ACC112 (cell line): ENCODE data around the gene ADH7.

Source experiments
- H2AFZ ChIP-seq: fragments of 200-600 bp; sonication (generic); one replicate; pipeline ENCODE4 v1.6.0; 2017; ENCODE audit warnings: antibody characterized with exemption, low read length; ENCODE audit not compliant: unreplicated experiment
- H3K27ac ChIP-seq: fragments of 200-600 bp; sonication (generic); 2 replicates; pipeline ENCODE4 v1.5.1; 2014; ENCODE audit warnings: low read depth, mild to moderate bottlenecking, antibody characterized with exemption, low read length, moderate library complexity
- H3K27me3 ChIP-seq: fragments of 200-600 bp; sonication (generic); 2 replicates; pipeline ENCODE4 v1.6.1; 2014; ENCODE audit warnings: mild to moderate bottlenecking, antibody characterized with exemption, low read length, moderate library complexity, mixed read lengths; ENCODE audit not compliant: insufficient read depth
- H3K36me3 ChIP-seq: fragments of 200-600 bp; sonication (generic); 2 replicates; pipeline ENCODE4 v1.6.1; 2016; ENCODE audit warnings: mild to moderate bottlenecking, antibody characterized with exemption, low read length, moderate library complexity, mixed read lengths; ENCODE audit not compliant: insufficient read depth
- H3K4me1 ChIP-seq: fragments of 200-600 bp; sonication (generic); one replicate; pipeline ENCODE4 v1.6.1; 2016; ENCODE audit warnings: low read length, mixed read lengths; ENCODE audit not compliant: insufficient read depth, unreplicated experiment, control insufficient read depth
- H3K4me3 ChIP-seq: fragments of 200-600 bp; sonication (generic); 2 replicates; pipeline ENCODE4 v1.5.1; 2014; ENCODE audit warnings: mild to moderate bottlenecking, low read depth, low read length
- H3K79me2 ChIP-seq: fragments of 200-600 bp; sonication (generic); one replicate; pipeline ENCODE4 v1.6.0; 2016; ENCODE audit warnings: low read length; ENCODE audit not compliant: control insufficient read depth, unreplicated experiment, insufficient read depth

The ADH7 gene

GRCh38 chr4:99458911-99459447, 23.8 kb upstream of the ADH7 start:
- H2AFZ ChIP-seq, result no peak overlapping the region
- H3K4me1 ChIP-seq, result no peaks in the 10 kb centered on the region
- no peaks in the 10 kb centered on the region for H3K36me3 ChIP-seq
- peaks cover 39% of the 10 kb centered on the region for H3K27me3 ChIP-seq
- H3K4me3 ChIP-seq, result no peak overlapping the region
- no peak overlapping the region for H3K27ac ChIP-seq
- H3K79me2 ChIP-seq, result no peaks in the 10 kb centered on the region

DNA sequence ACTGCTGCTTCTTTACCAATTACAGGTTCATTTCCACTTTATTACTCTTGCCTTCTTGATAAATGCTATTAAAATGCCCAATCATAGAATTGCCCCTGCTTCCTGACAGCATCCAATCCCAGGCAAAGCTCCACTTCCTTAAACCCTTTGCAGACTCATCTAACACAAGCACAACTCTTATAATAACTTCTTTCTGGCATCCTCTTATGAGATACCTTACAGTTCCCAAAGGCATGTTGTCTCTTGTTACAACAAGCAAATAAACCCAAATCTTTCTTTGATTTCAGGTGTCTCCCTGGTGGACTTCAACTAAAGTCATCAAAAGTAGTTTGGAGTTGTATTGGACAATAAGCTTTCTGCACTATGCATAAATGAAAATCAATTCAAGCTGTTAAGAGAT, 22.5 kb upstream of the ADH7 start:
- H3K27ac ChIP-seq, result no peak overlapping the region
- H3K4me3 ChIP-seq, result no peak overlapping the region
- no peak overlapping the region for H2AFZ ChIP-seq
- H3K79me2 ChIP-seq, result no peaks in the 10 kb centered on the region
- H3K4me1 ChIP-seq, result no peaks in the 10 kb centered on the region
- H3K27me3 ChIP-seq, result peaks cover 39% of the 10 kb centered on the region
- no peaks in the 10 kb centered on the region for H3K36me3 ChIP-seq

DNA sequence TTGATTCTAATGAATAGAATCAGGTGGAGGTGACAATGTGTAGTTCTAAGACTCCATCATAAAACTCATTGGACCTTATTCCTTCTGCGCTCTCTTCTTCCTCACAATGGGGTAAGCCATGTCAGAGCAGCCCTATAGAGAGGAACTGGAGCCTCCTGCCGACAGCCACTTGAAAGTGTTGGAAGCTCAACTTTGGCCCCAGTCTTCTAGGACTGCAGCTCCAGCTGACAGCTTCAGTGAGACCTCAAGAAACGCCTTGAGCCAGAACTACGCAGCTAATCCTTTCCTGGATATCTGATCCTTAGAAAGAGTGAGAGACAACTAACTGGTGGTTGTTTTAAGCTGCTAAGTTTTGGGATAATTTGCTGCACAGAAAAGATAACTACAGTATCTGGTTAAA, 22.1 kb upstream of the ADH7 start:
- no peaks in the 10 kb centered on the region for H3K36me3 ChIP-seq
- H3K27me3 ChIP-seq, result peaks cover 43% of the 10 kb centered on the region
- no peaks in the 10 kb centered on the region for H3K4me1 ChIP-seq
- no peaks in the 10 kb centered on the region for H3K79me2 ChIP-seq
- H3K4me3 ChIP-seq, result no peak overlapping the region
- no peak overlapping the region for H3K27ac ChIP-seq
- no peak overlapping the region for H2AFZ ChIP-seq

GRCh38 chr4:99447513-99447912, 12.4 kb upstream of the ADH7 start:
- H3K36me3 ChIP-seq, result no peaks in the 10 kb centered on the region
- H3K4me1 ChIP-seq, result peaks cover 9% of the 10 kb centered on the region
- H3K4me3 ChIP-seq, result no peak overlapping the region
- H3K79me2 ChIP-seq, result no peaks in the 10 kb centered on the region
- H3K27me3 ChIP-seq, result peaks cover 2% of the 10 kb centered on the region; the same call in 1 of the 2 replicates
- peak overlapping the region; percentile 60 for H2AFZ ChIP-seq
- H3K27ac ChIP-seq, result peak overlapping the region; percentile 21

DNA sequence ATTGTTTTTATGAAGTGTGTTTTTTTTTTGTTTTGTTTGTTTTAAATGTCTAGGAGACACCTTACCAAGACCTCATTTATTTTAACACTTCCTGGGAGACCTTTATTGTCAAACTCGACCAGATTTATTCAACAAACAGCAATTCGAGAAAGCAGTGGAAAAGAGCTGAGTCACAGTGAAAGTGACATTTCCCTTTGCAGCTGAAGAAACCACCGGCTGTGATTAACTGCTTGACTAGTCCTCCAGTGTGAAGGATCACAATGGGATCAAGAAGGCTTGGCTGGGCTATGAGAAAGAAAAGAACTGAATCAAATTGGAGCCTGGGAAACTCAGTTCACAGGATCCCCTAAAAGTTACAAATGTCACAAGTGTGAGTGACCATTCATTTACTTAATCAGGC, 11.9 kb upstream of the ADH7 start:
- peak overlapping the region; percentile 21 for H3K27ac ChIP-seq
- H3K36me3 ChIP-seq, result no peaks in the 10 kb centered on the region
- peak overlapping the region; percentile 60 for H2AFZ ChIP-seq
- no peaks in the 10 kb centered on the region for H3K27me3 ChIP-seq
- H3K4me1 ChIP-seq, result peaks cover 9% of the 10 kb centered on the region
- no peak overlapping the region for H3K4me3 ChIP-seq
- no peaks in the 10 kb centered on the region for H3K79me2 ChIP-seq

- Histone ChIP-seq H2AFZ (no peak overlapping the region), H3K36me3 (no peaks in the 10 kb centered on the region), H3K4me1 (no peaks in the 10 kb centered on the region), H3K27me3 (no peaks in the 10 kb centered on the region), H3K27ac (no peak overlapping the region), H3K4me3 (no peak overlapping the region), H3K79me2 (no peaks in the 10 kb centered on the region)
Observed at GRCh38 chr4:99438405-99438780, 3.3 kb upstream of the ADH7 start.

DNA sequence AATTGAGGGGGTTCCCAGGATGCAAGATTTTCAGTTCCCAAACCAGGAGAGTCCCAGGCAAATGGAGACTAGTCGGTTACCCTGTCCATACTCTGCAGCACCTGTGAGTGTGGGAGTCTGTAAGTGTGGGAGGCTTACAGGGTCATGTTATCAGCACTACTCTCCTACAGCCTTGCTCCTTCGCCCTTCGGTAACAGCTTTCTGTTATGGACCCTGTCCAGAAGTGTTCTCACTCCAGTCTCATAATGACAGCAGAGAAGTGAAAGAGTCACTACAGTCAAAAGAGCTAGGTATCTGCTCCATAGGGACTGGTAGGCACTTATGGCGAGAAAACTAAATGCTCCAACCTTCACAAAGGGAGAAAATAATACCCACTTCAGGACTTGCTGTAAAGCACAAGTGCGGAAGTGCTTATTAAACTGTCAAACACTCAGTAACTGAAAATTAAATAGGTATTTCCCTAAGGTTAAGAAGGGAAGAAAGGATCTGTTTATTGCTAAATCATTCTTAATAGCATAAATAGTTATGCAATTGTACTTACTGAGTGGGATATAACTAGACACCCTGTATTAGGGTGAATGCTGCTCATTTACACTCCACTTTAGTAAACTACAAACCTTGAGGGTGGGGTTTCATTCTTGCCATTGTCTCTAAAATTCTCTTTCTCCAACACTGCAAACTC, 2.7 kb upstream of the ADH7 start:
- H3K4me1 ChIP-seq, result no peaks in the 10 kb centered on the region

DNA sequence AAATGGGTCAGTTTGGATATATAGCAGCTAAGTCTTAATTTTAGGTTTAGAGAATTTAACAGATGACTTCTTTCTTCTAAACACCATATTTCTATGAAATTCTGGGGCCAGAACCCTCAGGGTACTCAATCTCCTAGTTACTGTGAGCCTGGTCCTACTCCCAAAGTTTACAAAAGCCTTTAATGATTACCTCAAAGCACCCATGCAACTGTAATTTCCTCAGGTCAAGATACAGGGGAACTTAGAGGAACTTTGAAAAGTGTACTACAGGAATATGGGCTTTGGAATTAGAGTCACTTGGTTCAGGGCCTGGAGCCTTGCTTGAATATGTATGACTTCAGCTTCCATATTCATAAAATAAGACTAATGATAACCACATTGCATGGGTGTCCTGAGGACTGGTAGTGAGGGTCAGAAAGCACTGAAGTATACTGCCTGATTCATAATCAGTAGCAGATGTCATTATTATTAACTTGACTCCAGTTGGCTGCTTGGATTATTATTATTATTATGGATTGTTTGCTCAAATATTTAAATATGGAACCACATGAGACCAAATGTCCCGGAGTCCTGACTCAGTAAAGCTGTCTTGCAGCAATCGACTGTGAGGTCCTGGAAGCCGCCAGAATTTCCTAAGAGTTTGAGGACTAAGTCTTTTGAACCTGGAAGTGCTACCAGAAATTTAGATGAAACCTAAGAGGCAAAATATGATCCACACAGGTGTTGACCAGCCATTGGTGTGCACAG, 2.0 kb upstream of the ADH7 start:
- Histone ChIP-seq H3K79me2 (no peaks in the 10 kb centered on the region), H3K36me3 (no peaks in the 10 kb centered on the region), H3K4me3 (no peak overlapping the region), H2AFZ (no peak overlapping the region), H3K27ac (no peak overlapping the region), H3K27me3 (no peaks in the 10 kb centered on the region), H3K4me1 (no peaks in the 10 kb centered on the region)

More for the DNA sequence above, 2.7 kb upstream of the ADH7 start:
- Histone ChIP-seq H3K36me3 (no peaks in the 10 kb centered on the region), H3K4me3 (no peak overlapping the region), H2AFZ (no peak overlapping the region), H3K27me3 (no peaks in the 10 kb centered on the region), H3K79me2 (no peaks in the 10 kb centered on the region), H3K27ac (no peak overlapping the region)

DNA sequence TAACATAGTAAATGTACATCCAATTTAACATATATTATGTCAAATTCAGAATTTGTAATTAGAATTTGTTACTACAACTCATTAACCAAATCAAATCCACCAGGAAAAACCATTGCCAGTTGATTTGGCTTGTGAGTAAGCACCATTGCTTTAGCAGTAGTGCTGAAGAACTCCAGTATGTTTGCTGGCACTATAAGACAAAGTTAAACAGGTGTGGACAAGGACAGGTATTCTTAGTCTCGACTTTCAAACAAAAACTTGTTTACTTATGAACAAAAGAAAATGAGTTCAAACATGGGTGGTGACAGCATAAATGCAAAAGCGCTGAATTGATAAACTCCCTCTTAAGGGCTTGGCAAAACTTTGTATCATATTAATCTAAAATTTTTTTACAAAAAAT, 1.3 kb upstream of the ADH7 start:
- Histone ChIP-seq H3K4me1 (no peaks in the 10 kb centered on the region), H3K27me3 (no peaks in the 10 kb centered on the region)

DNA sequence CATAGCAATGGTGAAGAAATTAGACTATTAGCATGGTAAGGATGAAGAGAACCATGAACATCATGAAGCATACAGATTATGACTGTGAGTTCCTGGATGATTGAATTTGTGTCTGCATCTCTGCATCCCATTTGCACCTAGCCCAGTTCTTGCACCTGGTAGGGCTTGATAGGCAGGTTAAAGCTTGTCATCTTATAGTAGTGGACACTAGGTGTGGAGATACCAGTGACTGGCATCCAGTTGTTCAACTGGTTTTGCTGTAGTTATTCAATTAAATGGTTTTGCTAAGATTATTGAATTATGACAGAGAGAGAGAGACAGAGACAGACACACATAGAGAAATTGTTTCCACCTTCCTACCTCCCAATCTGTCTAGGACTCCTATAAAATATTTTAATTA, 5.0 kb downstream of the ADH7 start:
- no peak overlapping the region for H3K27ac ChIP-seq
- H3K79me2 ChIP-seq, result no peaks in the 10 kb centered on the region
- H3K36me3 ChIP-seq, result no peaks in the 10 kb centered on the region
- H2AFZ ChIP-seq, result no peak overlapping the region
- no peak overlapping the region for H3K4me3 ChIP-seq
- H3K27me3 ChIP-seq, result no peaks in the 10 kb centered on the region; the same call in 1 of the 2 replicates
- no peaks in the 10 kb centered on the region for H3K4me1 ChIP-seq

More for the DNA sequence above, 1.3 kb upstream of the ADH7 start:
- Histone ChIP-seq H3K36me3 (no peaks in the 10 kb centered on the region), H3K4me3 (no peak overlapping the region), H2AFZ (no peak overlapping the region), H3K79me2 (no peaks in the 10 kb centered on the region), H3K27ac (no peak overlapping the region)

- no peak overlapping the region for H3K4me3 ChIP-seq
- no peak overlapping the region for H2AFZ ChIP-seq
- no peaks in the 10 kb centered on the region for H3K79me2 ChIP-seq
- no peaks in the 10 kb centered on the region for H3K27me3 ChIP-seq
- no peak overlapping the region for H3K27ac ChIP-seq
- no peaks in the 10 kb centered on the region for H3K36me3 ChIP-seq
- no peaks in the 10 kb centered on the region for H3K4me1 ChIP-seq
Observed at GRCh38 chr4:99417125-99417524, 18.0 kb downstream of the ADH7 start.
